Esophagus squamous epithelium (tissue), 4 donors: ENCODE measurements around the gene NEK7.

ENCODE experiments used
- CTCF ChIP-seq, 6 experiments: fragments of 450-650 bp in 4 of 6; fragments of 200-600 bp in 2 of 6; sonication (generic) in 2 of 6; IDR thresholded peaks; one replicate each; pipeline ENCODE4 v1.5.1; 2016 to 2019; ENCODE audit warnings: antibody characterized with exemption in 6 of 6, mild to moderate bottlenecking in 4 of 6, moderate library complexity in 4 of 6
- POLR2A ChIP-seq, 4 donors: fragments of 450-650 bp; IDR thresholded peaks; one replicate each; pipeline ENCODE4 v1.6.1; 2017; ENCODE audit warnings: antibody characterized with exemption in 4 of 4, mild to moderate bottlenecking in 4 of 4, moderate library complexity in 3 of 4

DNA sequence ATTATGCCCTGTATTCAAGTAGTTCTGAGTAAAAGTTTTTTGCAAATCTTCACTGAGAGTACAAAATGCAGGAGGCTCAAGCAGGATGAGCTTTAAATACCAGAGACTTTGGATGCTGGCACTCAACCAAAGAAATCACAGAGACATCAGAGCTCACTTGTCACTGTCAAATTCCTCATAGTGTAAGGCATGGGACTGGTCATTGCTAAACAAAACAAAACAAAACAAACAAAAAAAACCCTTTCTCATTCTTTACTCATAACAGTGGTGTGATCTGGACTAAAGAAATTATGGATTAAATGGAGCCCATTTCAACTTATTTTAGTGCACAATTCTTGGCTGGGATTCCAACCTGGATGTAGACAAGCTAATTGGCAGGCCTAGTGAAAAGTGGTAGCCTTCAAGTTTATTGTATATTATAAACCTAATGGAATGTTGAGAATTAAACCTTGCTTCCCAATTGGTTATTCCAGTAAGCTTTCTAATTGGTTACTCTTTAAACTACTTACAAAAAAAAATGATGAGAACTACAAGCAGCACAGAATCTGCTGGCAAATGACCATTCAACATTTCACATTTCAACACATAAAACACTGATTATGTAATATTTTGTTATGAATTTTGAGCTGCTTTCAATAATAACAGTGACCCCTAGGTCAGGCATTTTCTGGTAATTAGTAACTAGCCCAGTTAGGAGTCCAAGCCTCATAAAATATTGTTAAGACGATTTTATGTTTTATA is 30.6 kb upstream of the NEK7 start:
- TF ChIP-seq POLR2A (IDR thresholded peaks at IDR 0.05) (no peak), CTCF (IDR thresholded peaks at IDR 0.05) (no peak)
